GM18861 (cell line): Measurements from ENCODE around the gene CREB3.

ENCODE experiments used
- ATAC-seq: cut with Tn5 transposase; IDR thresholded peaks from one replicate; pipeline ENCODE4 v1.9.1; 2021; ENCODE audit not compliant: unreplicated experiment

Gene CREB3

GRCh38 chr9:35771943-35772342, 39.5 kb downstream of the CREB3 start:
- no peak for ATAC-seq

- no peak for ATAC-seq
Measured at GRCh38 chr9:35774907-35775635, 42.6 kb downstream of the CREB3 start.

- no peak for ATAC-seq
Measured at GRCh38 chr9:35776018-35776417, 43.6 kb downstream of the CREB3 start.

GRCh38 chr9:35778496-35778895, 46.0 kb downstream of the CREB3 start:
- no peak for ATAC-seq

GRCh38 chr9:35781066-35781465, 48.6 kb downstream of the CREB3 start:
- no peak for ATAC-seq

- no peak for ATAC-seq
Measured at GRCh38 chr9:35783418-35783817, 51.0 kb downstream of the CREB3 start.
